Common myeloid progenitor, CD34-positive (primary cell): ENCODE measurements around the gene DDC.
"Not testable (repeated sequence)": the region's sequence is repeated elsewhere in the genome, so short reads cannot be mapped to it uniquely, and the experiment has no call there.

ENCODE experiments used
- CTCF ChIA-PET: fragments of 350-600 bp; sonication (Branson Sonifier 250); formaldehyde crosslinking; loops from one replicate; lab custom pipeline; 2021; ENCODE audit warnings: antibody characterized with exemption; lab: Charles Lee
- POLR2A ChIA-PET: fragments of 350-600 bp; sonication (Branson Sonifier 250); formaldehyde crosslinking; loops from one replicate; lab custom pipeline; 2021; ENCODE audit warnings: antibody characterized with exemption; lab: Charles Lee
- DNase-seq, 3 donors: peaks; one replicate each; pipeline versions ENCODE4 v3.0.0 to v3.0.0-alpha.2; 2013
- H3K27ac ChIP-seq, 2 experiments: 1 replicate in 1 of 2; 2 replicates in 1 of 2; pipeline ENCODE4 v1.7.0; 2013; ENCODE audit warnings: inconsistent platforms in 2 of 2, low read length in 2 of 2, mild to moderate bottlenecking in 2 of 2, low read depth in 1 of 2, moderate library complexity in 1 of 2; ENCODE audit not compliant: severe bottlenecking in 2 of 2, insufficient read depth in 1 of 2, poor library complexity in 1 of 2
- H3K27me3 ChIP-seq, 5 experiments: replicated peaks in 2 of 5; 1 replicate in 3 of 5; 2 replicates in 2 of 5; pipeline versions ENCODE4 v1.6.1 to v1.7.0; 2013; ENCODE audit warnings: low read length in 4 of 5, mild to moderate bottlenecking in 2 of 5, moderate library complexity in 2 of 5, inconsistent platforms in 1 of 5; ENCODE audit not compliant: insufficient read depth in 5 of 5, control insufficient read depth in 4 of 5
- H3K36me3 ChIP-seq, 4 experiments: 1 replicate in 2 of 4; 2 replicates in 2 of 4; pipeline versions ENCODE4 v1.6.1 to v1.7.0; 2013; ENCODE audit warnings: low read length in 3 of 4, control low read depth in 1 of 4, mild to moderate bottlenecking in 1 of 4; ENCODE audit not compliant: control insufficient read depth in 4 of 4, insufficient read depth in 4 of 4
- H3K4me1 ChIP-seq, 4 experiments: 1 replicate in 3 of 4; 2 replicates in 1 of 4; pipeline versions ENCODE4 v1.6.1 to v1.7.1; 2013; ENCODE audit warnings: low read length in 3 of 4, mild to moderate bottlenecking in 3 of 4, control low read depth in 1 of 4, inconsistent platforms in 1 of 4, moderate library complexity in 1 of 4; ENCODE audit not compliant: control insufficient read depth in 4 of 4, insufficient read depth in 4 of 4; ENCODE audit errors: control extremely low read depth in 1 of 4
- H3K4me3 ChIP-seq, 7 experiments: 1 replicate in 4 of 7; 2 replicates in 3 of 7; pipeline versions ENCODE4 v1.5.1 to v1.7.0; 2013; ENCODE audit warnings: mild to moderate bottlenecking in 7 of 7, low read length in 6 of 7, moderate library complexity in 6 of 7, inconsistent platforms in 2 of 7, low read depth in 2 of 7, control low read depth in 1 of 7; ENCODE audit not compliant: insufficient read depth in 4 of 7, control insufficient read depth in 1 of 7; ENCODE audit errors: extremely low read depth in 1 of 7
- H3K9me3 ChIP-seq, 5 experiments: 1 replicate in 4 of 5; 2 replicates in 1 of 5; pipeline versions ENCODE4 v1.6.1 to v1.7.1; 2013; ENCODE audit warnings: low read length in 4 of 5, mild to moderate bottlenecking in 2 of 5, inconsistent platforms in 1 of 5, low read depth in 1 of 5, moderate library complexity in 1 of 5; ENCODE audit not compliant: control insufficient read depth in 4 of 5, insufficient read depth in 2 of 5; ENCODE audit errors: control extremely low read depth in 1 of 5
- WGBS: methylation state at CpG from one replicate; pipeline ENCODE4 v1.1.5; 2013; ENCODE audit not compliant: insufficient coverage; 5-methylcytosine and 5-hydroxymethylcytosine counted together

The DDC gene

GRCh38 chr7:50545613-50546012 lies 19.6 kb downstream of the DDC start:
- H3K4me3 ChIP-seq, H3K27ac ChIP-seq, POLR2A ChIA-PET, H3K4me1 ChIP-seq, H3K9me3 ChIP-seq, H3K36me3 ChIP-seq, H3K27me3 ChIP-seq, DNase-seq: not testable (repeated sequence)
- 96% methylated on average over 3 of the region's 4 CpGs for WGBS
- CTCF ChIA-PET, result interaction anchor here (1.8 kb wide), 1 partner anchor 11 kb away, joined by 6 read pairs; no protein-coding TSS in a partner anchor

- WGBS, result 77% methylated on average over 4 of the region's 6 CpGs
- Histone ChIP-seq H3K27ac (no peak overlapping the region), H3K4me3 (no peak overlapping the region), H3K36me3 (no peaks in the 10 kb centered on the region), H3K27me3 (no peaks in the 10 kb centered on the region), H3K9me3 (peaks cover 0 to 1% (median 0%) of the 10 kb centered on the region in 5 experiments), H3K4me1 (peaks cover 0 to 4% (median 0%) of the 10 kb centered on the region in 4 experiments)
- ChIA-PET CTCF (interaction anchor here (1.8 kb wide), 1 partner anchor 11 kb away, joined by 6 read pairs; no protein-coding TSS in a partner anchor), POLR2A (no interaction called here)
- DNase-seq, result no peak
These were observed 20.2 kb downstream of the DDC start for GRCh38 chr7:50544992-50545391.

- no peaks in the 10 kb centered on the region for H3K36me3 ChIP-seq
- no peak for DNase-seq
- 96% methylated on average over 12 of the region's 18 CpGs for WGBS
- ChIA-PET POLR2A (no interaction called here), CTCF (no interaction called here)
- H3K27me3 ChIP-seq, result no peaks in the 10 kb centered on the region
- peaks cover 0 to 1% (median 0%) of the 10 kb centered on the region in 5 experiments for H3K9me3 ChIP-seq
- H3K4me3 ChIP-seq, result no peak overlapping the region
- H3K4me1 ChIP-seq, result peaks cover 0 to 4% (median 0%) of the 10 kb centered on the region in 4 experiments
- H3K27ac ChIP-seq, result no peak overlapping the region
These were observed 21.3 kb downstream of the DDC start for GRCh38 chr7:50543776-50544442.

GRCh38 chr7:50542132-50542531 lies 23.1 kb downstream of the DDC start:
- Histone ChIP-seq H3K27me3 (no peaks in the 10 kb centered on the region), H3K27ac (no peak overlapping the region), H3K9me3 (no peaks in the 10 kb centered on the region), H3K36me3 (no peaks in the 10 kb centered on the region), H3K4me3 (no peak overlapping the region), H3K4me1 (peaks cover 0 to 4% (median 0%) of the 10 kb centered on the region in 4 experiments)
- 92% methylated on average over 9 of the region's 11 CpGs for WGBS
- ChIA-PET CTCF (interaction anchor here (1.1 kb wide), 1 partner anchor 13 kb away, joined by 3 read pairs; no protein-coding TSS in a partner anchor), POLR2A (no interaction called here)
- DNase-seq, result no peak

- Histone ChIP-seq H3K4me1 (no peaks in the 10 kb centered on the region), H3K27ac (no peak overlapping the region), H3K27me3 (no peaks in the 10 kb centered on the region), H3K36me3 (no peaks in the 10 kb centered on the region), H3K9me3 (no peaks in the 10 kb centered on the region), H3K4me3 (no peak overlapping the region)
- POLR2A ChIA-PET, result interaction anchor here (0.6 kb wide), 1 partner anchor 17 kb away, joined by 4 read pairs; no protein-coding TSS in a partner anchor
- WGBS, result 100% methylated on average over 8 of the region's 9 CpGs
- CTCF ChIA-PET, result interaction anchor here (0.7 to 1.3 kb wide), 4 partner anchors 10 to 66 kb away, joined by 3 to 4 read pairs (median 3); no protein-coding TSS in a partner anchor
- no peak for DNase-seq
These were observed 24.2 kb downstream of the DDC start for GRCh38 chr7:50540785-50541579.

GRCh38 chr7:50539725-50540124 lies 25.5 kb downstream of the DDC start:
- H3K4me3 ChIP-seq, result no peak overlapping the region
- H3K9me3 ChIP-seq, result no peaks in the 10 kb centered on the region
- 97% methylated on average over 15 of the region's 15 CpGs for WGBS
- H3K27me3 ChIP-seq, result no peaks in the 10 kb centered on the region
- H3K27ac ChIP-seq, result no peak overlapping the region
- CTCF ChIA-PET, result interaction anchor here (1.3 kb wide), 1 partner anchor 16 kb away, joined by 4 read pairs; no protein-coding TSS in a partner anchor
- POLR2A ChIA-PET, result no interaction called here
- DNase-seq, result no peak
- H3K36me3 ChIP-seq, result no peaks in the 10 kb centered on the region
- H3K4me1 ChIP-seq, result peaks cover 0 to 3% (median 2%) of the 10 kb centered on the region in 4 experiments
